ENCODE data around the gene CDT1.

CDT1 gene

DNA sequence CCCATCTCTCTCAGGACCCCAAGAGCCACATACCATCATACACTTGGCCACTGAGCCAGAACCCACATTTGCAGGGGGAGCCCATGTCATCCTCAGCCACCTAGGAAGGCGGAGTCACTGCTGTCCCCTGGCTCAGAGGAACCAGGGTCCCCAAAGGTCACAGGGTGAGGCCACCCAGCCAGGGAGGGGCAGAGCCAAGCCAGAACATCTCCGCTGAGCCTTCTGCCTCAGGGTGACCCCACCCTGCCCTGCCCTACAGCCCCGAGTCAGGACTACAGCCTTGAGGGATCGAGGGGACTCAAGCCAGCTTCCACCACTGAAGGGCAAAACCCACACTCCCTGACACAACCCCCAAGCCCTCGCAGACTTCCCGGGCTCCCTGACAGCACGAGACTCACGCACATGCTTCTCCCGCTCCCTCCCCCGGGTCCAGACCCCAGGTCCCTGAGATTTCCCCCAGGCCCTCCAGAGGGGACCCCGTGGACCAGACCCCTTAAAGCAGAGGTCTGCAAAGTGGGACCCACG is 36.0 kb upstream of the CDT1 start:
- H3K36me3 ChIP-seq (ENCODE audit: control insufficient read depth in 4 of 4, insufficient read depth in 4 of 4, low read length in 3 of 4): peaks cover 3 to 47% (median 20%) of the 10 kb centered on the region in 4 experiments

DNA sequence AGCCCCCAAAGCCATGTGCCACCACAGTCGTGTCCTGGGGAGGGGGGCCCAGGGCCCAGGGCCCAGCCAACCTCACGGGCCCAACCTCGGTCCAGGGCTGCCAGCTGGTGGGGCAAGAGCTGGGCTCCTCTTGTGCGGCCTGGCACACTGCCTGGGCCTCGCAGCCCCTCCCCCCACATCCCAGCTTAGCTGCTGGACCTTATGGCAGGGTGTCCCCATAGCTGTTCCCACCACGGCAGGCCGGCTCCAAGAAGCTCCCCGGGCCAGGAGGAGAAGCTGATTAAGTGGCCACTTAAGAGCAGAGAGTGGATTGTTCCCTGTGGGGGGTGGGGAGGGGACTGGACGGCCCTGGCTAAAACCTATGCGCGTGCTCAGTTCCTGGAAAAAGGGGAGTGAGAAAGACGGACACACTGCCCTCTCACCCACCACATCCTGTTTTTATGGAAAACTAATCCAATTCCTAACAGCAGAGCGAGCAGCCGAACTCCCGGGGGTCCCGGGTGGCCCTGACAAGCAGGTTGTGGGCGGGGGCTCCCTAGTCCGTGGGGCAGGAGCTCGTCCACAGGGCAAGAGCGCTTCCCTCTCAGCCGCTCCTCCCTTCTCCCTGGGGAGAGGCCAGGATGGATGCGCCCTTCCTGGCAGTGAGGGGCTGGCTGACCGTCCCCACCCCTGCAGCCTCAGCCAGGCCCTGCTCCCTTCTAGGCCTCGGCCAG is 35.4 kb upstream of the CDT1 start:
- Histone ChIP-seq H3K36me3 (ENCODE audit: control insufficient read depth in 4 of 4, insufficient read depth in 4 of 4, low read length in 3 of 4) (peaks cover 0 to 41% (median 17%) of the 10 kb centered on the region in 4 experiments), H3K27me3 (replicated peaks in 2 of 5; ENCODE audit: control insufficient read depth in 4 of 5, insufficient read depth in 5 of 5, low read length in 4 of 5) (no peaks in the 10 kb centered on the region), H3K9me3 (ENCODE audit: control extremely low read depth in 1 of 5, control insufficient read depth in 4 of 5, insufficient read depth in 2 of 5, low read depth in 1 of 5, low read length in 4 of 5) (no peaks in the 10 kb centered on the region), H3K27ac (ENCODE audit: insufficient read depth in 1 of 2, low read depth in 1 of 2, low read length in 2 of 2, poor library complexity in 1 of 2, severe bottlenecking in 2 of 2) (peak overlapping the region in 1 of 2 experiments; percentile 61), H3K4me1 (ENCODE audit: control extremely low read depth in 1 of 4, control insufficient read depth in 4 of 4, insufficient read depth in 4 of 4, low read length in 3 of 4) (peaks cover 0 to 63% (median 60%) of the 10 kb centered on the region in 4 experiments), H3K4me3 (ENCODE audit: control insufficient read depth in 1 of 7, extremely low read depth in 1 of 7, insufficient read depth in 4 of 7, low read depth in 2 of 7, low read length in 6 of 7) (no peak overlapping the region)
- 87% methylated on average over 11 of the region's 24 CpGs for WGBS (ENCODE audit: insufficient coverage)
- no peak for DNase-seq
- ChIA-PET CTCF (interaction anchor here (1.1 to 3.2 kb wide), 5 partner anchors 11 to 42 kb away, joined by 3 to 9 read pairs (median 3); no protein-coding TSS in a partner anchor), POLR2A (interaction anchor here (1.1 kb wide), 1 partner anchor 10 kb away, joined by 4 read pairs; no protein-coding TSS in a partner anchor)

More for the DNA sequence above, 36.0 kb upstream of the CDT1 start:
- WGBS (ENCODE audit: insufficient coverage): 77% methylated on average over 9 of the region's 12 CpGs
- no peak for DNase-seq
- CTCF ChIA-PET: interaction anchor here (1.0 to 3.2 kb wide), 7 partner anchors 10 to 43 kb away, joined by 3 to 11 read pairs (median 3); no protein-coding TSS in a partner anchor
- Histone ChIP-seq H3K27me3 (replicated peaks in 2 of 5; ENCODE audit: control insufficient read depth in 4 of 5, insufficient read depth in 5 of 5, low read length in 4 of 5) (no peaks in the 10 kb centered on the region), H3K27ac (ENCODE audit: insufficient read depth in 1 of 2, low read depth in 1 of 2, low read length in 2 of 2, poor library complexity in 1 of 2, severe bottlenecking in 2 of 2) (peak overlapping the region in 1 of 2 experiments; percentile 61), H3K9me3 (ENCODE audit: control extremely low read depth in 1 of 5, control insufficient read depth in 4 of 5, insufficient read depth in 2 of 5, low read depth in 1 of 5, low read length in 4 of 5) (no peaks in the 10 kb centered on the region), H3K4me1 (ENCODE audit: control extremely low read depth in 1 of 4, control insufficient read depth in 4 of 4, insufficient read depth in 4 of 4, low read length in 3 of 4) (peaks cover 0 to 61% (median 54%) of the 10 kb centered on the region in 4 experiments), H3K4me3 (ENCODE audit: control insufficient read depth in 1 of 7, extremely low read depth in 1 of 7, insufficient read depth in 4 of 7, low read depth in 2 of 7, low read length in 6 of 7) (no peak overlapping the region)
- POLR2A ChIA-PET: interaction anchor here (1.1 kb wide), 1 partner anchor 10 kb away, joined by 4 read pairs; no protein-coding TSS in a partner anchor

- Histone ChIP-seq H3K36me3 (ENCODE audit: control insufficient read depth in 4 of 4, insufficient read depth in 4 of 4, low read length in 3 of 4) (peaks cover 0 to 38% (median 4%) of the 10 kb centered on the region in 4 experiments), H3K4me3 (ENCODE audit: control insufficient read depth in 1 of 7, extremely low read depth in 1 of 7, insufficient read depth in 4 of 7, low read depth in 2 of 7, low read length in 6 of 7) (peak overlapping the region in 2 of 7 experiments; percentile 36 to 54), H3K4me1 (ENCODE audit: control extremely low read depth in 1 of 4, control insufficient read depth in 4 of 4, insufficient read depth in 4 of 4, low read length in 3 of 4) (peaks cover 0 to 79% (median 76%) of the 10 kb centered on the region in 4 experiments), H3K27ac (ENCODE audit: insufficient read depth in 1 of 2, low read depth in 1 of 2, low read length in 2 of 2, poor library complexity in 1 of 2, severe bottlenecking in 2 of 2) (peak overlapping the region; percentile 72 to 87), H3K27me3 (replicated peaks in 2 of 5; ENCODE audit: control insufficient read depth in 4 of 5, insufficient read depth in 5 of 5, low read length in 4 of 5) (no peaks in the 10 kb centered on the region), H3K9me3 (ENCODE audit: control extremely low read depth in 1 of 5, control insufficient read depth in 4 of 5, insufficient read depth in 2 of 5, low read depth in 1 of 5, low read length in 4 of 5) (no peaks in the 10 kb centered on the region)
- ChIA-PET CTCF (interaction anchor here (0.7 to 5.4 kb wide), 12 partner anchors 9 to 35 kb away, joined by 3 to 31 read pairs (median 4); no protein-coding TSS in a partner anchor), POLR2A (interaction anchor here (0.7 to 2.0 kb wide), 7 partner anchors 11 to 27 kb away, joined by 3 to 15 read pairs (median 4); partner anchors contain the start of gene PIEZO1)
- 74% methylated on average over 22 of the region's 30 CpGs for WGBS (ENCODE audit: insufficient coverage)
- peak in 2 of 3 donors; percentile 72 to 74 for DNase-seq
Measured at GRCh38 chr16:88769617-88770460, 33.8 kb upstream of the CDT1 start.

DNA sequence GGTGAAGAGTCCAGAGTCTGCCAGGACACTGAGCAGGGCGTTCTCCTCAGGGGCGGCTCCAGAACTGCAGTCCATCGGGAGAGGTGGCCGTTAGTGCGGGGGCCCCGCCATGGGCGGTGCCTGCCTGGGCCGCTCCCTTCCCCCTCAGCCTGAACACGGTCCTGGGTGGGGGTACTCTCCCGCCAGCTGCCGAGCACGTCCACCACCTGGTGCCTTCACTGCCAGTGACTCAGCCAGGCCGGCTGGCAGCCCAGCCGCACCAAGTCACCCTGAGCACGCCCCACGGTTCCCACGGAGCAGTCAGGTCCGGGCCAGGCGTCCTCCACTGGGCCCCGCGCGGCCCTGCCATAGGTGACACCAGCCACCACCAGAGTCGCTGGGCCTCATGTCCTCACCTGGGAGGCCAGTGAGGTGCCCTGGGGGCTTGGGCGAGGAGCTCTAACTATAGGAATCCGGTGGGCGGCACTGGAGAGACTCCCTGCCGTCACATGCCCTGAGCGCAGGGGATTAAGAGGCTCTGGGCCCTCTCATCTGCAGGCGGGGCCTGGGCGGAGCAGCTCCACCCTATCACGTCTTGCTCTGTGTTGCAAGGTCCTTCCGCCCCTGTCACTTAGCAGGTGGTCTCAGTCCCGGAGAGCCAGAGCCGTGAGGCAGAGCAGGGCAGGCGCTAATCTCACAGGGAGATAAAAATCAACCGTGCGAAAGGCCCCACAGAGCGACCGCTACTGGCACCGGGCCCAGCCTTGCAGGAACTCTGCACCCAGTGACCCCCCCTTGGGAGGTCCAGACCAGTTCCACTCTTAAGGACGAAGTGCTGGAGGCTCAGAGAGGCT is 32.9 kb upstream of the CDT1 start:
- Histone ChIP-seq H3K27ac (ENCODE audit: insufficient read depth in 1 of 2, low read depth in 1 of 2, low read length in 2 of 2, poor library complexity in 1 of 2, severe bottlenecking in 2 of 2) (peak overlapping the region; percentile 72 to 87), H3K36me3 (ENCODE audit: control insufficient read depth in 4 of 4, insufficient read depth in 4 of 4, low read length in 3 of 4) (peaks cover 0 to 34% (median 3%) of the 10 kb centered on the region in 4 experiments), H3K27me3 (replicated peaks in 2 of 5; ENCODE audit: control insufficient read depth in 4 of 5, insufficient read depth in 5 of 5, low read length in 4 of 5) (no peaks in the 10 kb centered on the region), H3K9me3 (ENCODE audit: control extremely low read depth in 1 of 5, control insufficient read depth in 4 of 5, insufficient read depth in 2 of 5, low read depth in 1 of 5, low read length in 4 of 5) (no peaks in the 10 kb centered on the region), H3K4me1 (ENCODE audit: control extremely low read depth in 1 of 4, control insufficient read depth in 4 of 4, insufficient read depth in 4 of 4, low read length in 3 of 4) (peaks cover 0 to 82% (median 81%) of the 10 kb centered on the region in 4 experiments), H3K4me3 (ENCODE audit: control insufficient read depth in 1 of 7, extremely low read depth in 1 of 7, insufficient read depth in 4 of 7, low read depth in 2 of 7, low read length in 6 of 7) (peak overlapping the region in 4 of 7 experiments; percentile 24 to 54 (median 46))
- ChIA-PET POLR2A (interaction anchor here (0.7 to 2.0 kb wide), 8 partner anchors 10 to 29 kb away, joined by 3 to 15 read pairs (median 4); partner anchors contain the start of gene PIEZO1), CTCF (interaction anchor here (0.6 to 5.4 kb wide), 14 partner anchors 10 to 74 kb away, joined by 3 to 31 read pairs (median 4); no protein-coding TSS in a partner anchor)
- WGBS (ENCODE audit: insufficient coverage): 16% methylated on average over 38 of the region's 41 CpGs
- peak; percentile 95 to 99 (median 98) for DNase-seq

- Histone ChIP-seq H3K27me3 (replicated peaks in 2 of 5; ENCODE audit: control insufficient read depth in 4 of 5, insufficient read depth in 5 of 5, low read length in 4 of 5) (no peaks in the 10 kb centered on the region), H3K36me3 (ENCODE audit: control insufficient read depth in 4 of 4, insufficient read depth in 4 of 4, low read length in 3 of 4) (peaks cover 0 to 29% (median under 1%) of the 10 kb centered on the region in 4 experiments), H3K4me1 (ENCODE audit: control extremely low read depth in 1 of 4, control insufficient read depth in 4 of 4, insufficient read depth in 4 of 4, low read length in 3 of 4) (peaks cover 0 to 84% (median 81%) of the 10 kb centered on the region in 4 experiments), H3K9me3 (ENCODE audit: control extremely low read depth in 1 of 5, control insufficient read depth in 4 of 5, insufficient read depth in 2 of 5, low read depth in 1 of 5, low read length in 4 of 5) (no peaks in the 10 kb centered on the region), H3K4me3 (ENCODE audit: control insufficient read depth in 1 of 7, extremely low read depth in 1 of 7, insufficient read depth in 4 of 7, low read depth in 2 of 7, low read length in 6 of 7) (peak overlapping the region in 4 of 7 experiments; percentile 24 to 46 (median 45)), H3K27ac (ENCODE audit: insufficient read depth in 1 of 2, low read depth in 1 of 2, low read length in 2 of 2, poor library complexity in 1 of 2, severe bottlenecking in 2 of 2) (peak overlapping the region; percentile 33 to 87)
- CTCF ChIA-PET: interaction anchor here (0.9 to 5.4 kb wide), 14 partner anchors 8 to 75 kb away, joined by 3 to 31 read pairs (median 4); no protein-coding TSS in a partner anchor
- 31% methylated on average over 11 of the region's 19 CpGs for WGBS (ENCODE audit: insufficient coverage)
- DNase-seq: no peak
- POLR2A ChIA-PET: interaction anchor here (0.9 to 2.0 kb wide), 6 partner anchors 10 to 28 kb away, joined by 3 to 15 read pairs (median 4); partner anchors contain the start of gene PIEZO1
Measured at GRCh38 chr16:88771294-88771772, 32.3 kb upstream of the CDT1 start.

All from common myeloid progenitor, CD34-positive (primary cell).